Right kidney (tissue), 9 donors: ENCODE results near the gene RPAIN.

Source experiments
- DNase-seq: peaks from one replicate; pipeline ENCODE4 v3.0.0-alpha.2; 2016
- long read RNA-seq, 8 donors: transcript quantifications; one replicate each; lab custom pipeline, GENCODE V29; 2026

The RPAIN gene, protein sequence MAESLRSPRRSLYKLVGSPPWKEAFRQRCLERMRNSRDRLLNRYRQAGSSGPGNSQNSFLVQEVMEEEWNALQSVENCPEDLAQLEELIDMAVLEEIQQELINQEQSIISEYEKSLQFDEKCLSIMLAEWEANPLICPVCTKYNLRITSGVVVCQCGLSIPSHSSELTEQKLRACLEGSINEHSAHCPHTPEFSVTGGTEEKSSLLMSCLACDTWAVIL
- long read RNA-seq, donor 1, transcript RPAIN-205 (4 exons, 1,057 nt) = major isoform, 33 of 79 reads
- long read RNA-seq, donor 1, transcript RPAIN-203 (7 exons, 1,535 nt) = minor isoform, 19 of 79 reads
- long read RNA-seq, donor 1, transcript RPAIN-211 (3 exons, 597 nt) = minor isoform, 7 of 79 reads
- long read RNA-seq, donor 1, transcript RPAIN-202 (6 exons, 1,394 nt) = minor isoform, 6 of 79 reads
- long read RNA-seq, donor 1, partial matches to known transcripts = 0 of 79 reads
- long read RNA-seq, donor 1, other reads (novel, unspliced or antisense) = 0 of 79 reads
- long read RNA-seq, donor 2, transcript RPAIN-205 (4 exons, 1,057 nt) = major isoform, 12 of 46 reads
- long read RNA-seq, donor 2, transcript RPAIN-201 (5 exons, 815 nt) = minor isoform, 5 of 46 reads
- long read RNA-seq, donor 2, transcript RPAIN-209 (6 exons, 1,423 nt) = minor isoform, 6 of 46 reads
- long read RNA-seq, donor 2, transcript RPAIN-203 (7 exons, 1,535 nt) = minor isoform, 7 of 46 reads
- long read RNA-seq, donor 2, partial matches to known transcripts = 12 of 46 reads
- long read RNA-seq, donor 2, other reads (novel, unspliced or antisense) = 0 of 46 reads
- long read RNA-seq, donor 3, transcript RPAIN-205 (4 exons, 1,057 nt) = major isoform, 8 of 31 reads
- long read RNA-seq, donor 3, transcript RPAIN-203 (7 exons, 1,535 nt) = major isoform, 8 of 31 reads
- long read RNA-seq, donor 3, transcript RPAIN-211 (3 exons, 597 nt) = minor isoform, 5 of 31 reads
- long read RNA-seq, donor 3, partial matches to known transcripts = 0 of 31 reads
- long read RNA-seq, donor 3, other reads (novel, unspliced or antisense) = 0 of 31 reads
- long read RNA-seq, donor 4, transcript RPAIN-211 (3 exons, 597 nt) = minor isoform, 9 of 38 reads
- long read RNA-seq, donor 4, transcript RPAIN-203 (7 exons, 1,535 nt) = major isoform, 13 of 38 reads
- long read RNA-seq, donor 4, transcript RPAIN-205 (4 exons, 1,057 nt) = minor isoform, 8 of 38 reads
- long read RNA-seq, donor 4, partial matches to known transcripts = 0 of 38 reads
- long read RNA-seq, donor 4, other reads (novel, unspliced or antisense) = 0 of 38 reads
- long read RNA-seq, donor 5, transcript RPAIN-209 (6 exons, 1,423 nt) = minor isoform, 7 of 387 reads
- long read RNA-seq, donor 5, transcript RPAIN-202 (6 exons, 1,394 nt) = minor isoform, 10 of 387 reads
- long read RNA-seq, donor 5, transcript RPAIN-203 (7 exons, 1,535 nt) = minor isoform, 12 of 387 reads
- long read RNA-seq, donor 5, transcript RPAIN-205 (4 exons, 1,057 nt) = major isoform, 14 of 387 reads
- long read RNA-seq, donor 5, partial matches to known transcripts = 129 of 387 reads
- long read RNA-seq, donor 5, other reads (novel, unspliced or antisense) = 193 of 387 reads
- long read RNA-seq, donor 6, transcript RPAIN-203 (7 exons, 1,535 nt) = minor isoform, 13 of 55 reads
- long read RNA-seq, donor 6, transcript RPAIN-205 (4 exons, 1,057 nt) = major isoform, 21 of 55 reads
- long read RNA-seq, donor 6, transcript RPAIN-211 (3 exons, 597 nt) = minor isoform, 6 of 55 reads
- long read RNA-seq, donor 6, partial matches to known transcripts = 0 of 55 reads
- long read RNA-seq, donor 6, other reads (novel, unspliced or antisense) = 0 of 55 reads
- long read RNA-seq, donor 7 = 0 reads
- long read RNA-seq, donor 8, transcript RPAIN-211 (3 exons, 597 nt) = minor isoform, 7 of 42 reads
- long read RNA-seq, donor 8, transcript RPAIN-203 (7 exons, 1,535 nt) = minor isoform, 9 of 42 reads
- long read RNA-seq, donor 8, transcript RPAIN-205 (4 exons, 1,057 nt) = major isoform, 16 of 42 reads
- long read RNA-seq, donor 8, partial matches to known transcripts = 0 of 42 reads
- long read RNA-seq, donor 8, other reads (novel, unspliced or antisense) = 0 of 42 reads

- DNase-seq = peak; percentile 95
Observed at GRCh38 chr17:5419959-5420653, at the start of gene RPAIN. RPAIN (plus strand) TSS chr17:5420182; CDS start chr17:5420211, 29 bp downstream.

- no peak for DNase-seq
Observed at GRCh38 chr17:5370411-5370810, 49.6 kb upstream of the RPAIN start.

GRCh38 chr17:5373112-5373511 lies 46.9 kb upstream of the RPAIN start:
- no peak for DNase-seq

DNA sequence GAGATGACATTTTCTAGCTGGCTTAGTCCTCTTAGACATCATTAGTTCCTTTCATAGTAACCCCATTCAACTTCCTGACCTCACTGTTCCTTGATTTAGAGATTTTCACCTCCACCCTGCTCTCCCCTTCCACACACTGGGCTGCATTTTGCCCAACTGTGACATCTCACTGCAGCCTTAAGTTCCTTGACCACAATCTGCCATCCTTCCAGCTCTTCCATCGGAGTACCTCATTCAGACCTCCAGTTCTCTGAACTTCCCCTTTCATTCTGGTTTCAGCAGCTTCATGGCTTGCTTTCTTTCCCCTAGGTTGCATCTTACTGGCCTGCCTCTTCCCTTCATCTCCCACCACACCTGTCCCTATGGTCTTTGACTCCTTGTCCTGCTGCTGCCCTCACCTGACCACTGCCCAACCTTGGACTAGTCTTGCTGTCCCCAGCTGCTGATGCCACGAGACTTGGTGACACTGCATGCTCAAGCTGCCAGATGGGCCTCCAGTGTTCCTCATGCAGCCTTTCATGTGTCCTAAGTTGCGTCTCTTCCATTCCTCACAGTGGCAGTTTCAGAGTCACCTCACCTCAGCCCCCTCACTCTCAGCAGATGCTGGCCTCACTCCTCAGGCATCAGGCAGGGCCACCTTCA lies 41.3 kb upstream of the RPAIN start:
- DNase-seq = no peak

DNA sequence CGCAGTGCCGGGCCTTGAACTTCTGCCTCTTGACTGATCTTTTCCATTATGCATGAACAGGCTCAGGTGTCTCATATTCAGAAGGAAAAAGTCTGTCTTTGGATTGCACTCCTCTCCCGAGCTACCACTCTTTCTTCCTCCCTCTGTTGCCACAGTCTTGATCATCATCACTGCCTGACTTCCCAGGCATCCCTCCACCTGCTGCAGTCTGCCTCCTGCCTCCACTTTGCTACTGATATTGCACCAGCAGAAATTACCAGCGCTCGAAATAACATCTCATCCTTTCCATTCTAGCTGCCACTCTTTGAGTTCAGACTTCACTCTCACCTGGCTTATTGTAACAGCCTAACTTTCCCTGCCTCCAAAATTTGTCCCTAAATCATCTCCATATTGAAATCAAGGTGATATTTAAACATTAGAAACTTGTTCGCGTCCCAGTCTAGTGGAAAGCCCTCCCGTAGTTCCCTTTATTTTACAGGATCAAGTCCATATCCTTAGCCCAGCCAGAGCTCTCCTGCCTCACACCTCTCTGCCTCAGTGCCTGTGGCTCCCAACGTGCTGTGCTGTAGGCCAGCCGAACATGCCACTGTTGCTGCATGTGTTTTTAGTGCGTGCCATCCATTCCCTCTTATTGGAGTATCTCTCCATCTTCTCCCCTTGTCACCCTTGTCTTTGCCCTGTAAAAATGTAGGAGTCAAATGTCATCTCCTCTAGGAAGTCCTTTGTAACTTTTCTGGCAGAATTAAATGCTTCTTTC lies 40.5 kb upstream of the RPAIN start:
- no peak for DNase-seq

- no peak for DNase-seq
Observed at GRCh38 chr17:5380491-5381135, 39.4 kb upstream of the RPAIN start.

DNA sequence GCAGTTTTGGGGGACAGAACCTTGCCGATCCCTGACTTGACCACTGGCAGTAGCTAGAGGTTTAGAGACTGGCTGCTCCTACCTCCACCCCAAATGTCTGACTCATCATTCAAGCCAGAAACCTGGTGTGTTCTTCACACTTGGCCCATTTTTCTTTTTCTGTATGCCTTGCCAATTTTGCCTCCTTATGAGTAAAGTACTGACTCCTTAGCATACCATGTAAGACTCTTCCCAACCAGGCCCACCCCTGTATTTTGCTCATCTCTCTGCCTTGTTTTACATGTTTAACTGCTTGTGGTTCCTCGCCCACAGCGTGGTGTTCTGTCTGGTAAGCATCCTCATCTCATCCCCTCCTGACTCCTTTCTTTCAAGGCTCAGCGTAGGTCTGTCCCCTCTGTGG lies 38.4 kb upstream of the RPAIN start:
- no peak for DNase-seq

DNA sequence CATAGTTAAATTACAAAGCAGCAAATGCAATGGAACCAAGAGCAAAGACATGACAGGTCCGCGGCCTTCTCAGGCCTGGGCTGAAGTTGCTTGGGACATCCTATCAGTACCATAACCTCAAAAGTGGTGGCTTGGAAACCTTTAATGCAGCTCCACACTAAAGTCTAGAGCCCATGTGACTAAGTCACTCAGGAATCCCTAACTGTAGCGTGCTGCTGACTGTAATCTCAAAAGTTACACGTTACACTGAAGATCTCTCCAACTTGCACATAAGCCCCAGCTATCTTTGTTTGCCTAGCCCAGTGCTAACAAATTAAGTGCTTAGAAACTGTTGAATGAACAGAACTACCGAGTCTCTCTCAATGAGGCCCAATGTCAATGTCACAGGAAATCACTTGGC lies 28.3 kb upstream of the RPAIN start:
- no peak for DNase-seq

GRCh38 chr17:5396612-5397011 lies 23.4 kb upstream of the RPAIN start:
- DNase-seq = no peak

DNA sequence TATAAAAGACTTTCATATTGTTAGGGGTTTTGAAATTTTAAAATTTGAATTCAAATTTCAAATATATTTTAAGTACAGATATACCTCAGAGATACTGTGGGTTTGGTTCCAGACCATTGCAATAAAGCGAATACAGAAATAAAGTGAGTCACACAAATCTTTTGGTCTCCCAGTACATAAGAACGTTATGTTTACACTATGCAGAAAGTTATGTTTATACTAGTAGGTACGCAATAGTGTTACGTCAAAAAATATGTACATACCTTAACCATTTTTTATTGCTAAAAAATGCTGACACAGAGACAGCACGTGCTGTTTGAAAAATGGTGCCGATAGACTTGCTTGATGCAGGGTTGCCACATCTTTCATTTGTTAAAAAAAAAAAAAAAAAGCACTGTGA lies 20.2 kb upstream of the RPAIN start:
- DNase-seq = no peak

GRCh38 chr17:5405400-5405799 lies 14.6 kb upstream of the RPAIN start:
- DNase-seq = no peak

- no peak for DNase-seq
Observed at GRCh38 chr17:5408186-5408585, 11.8 kb upstream of the RPAIN start.

GRCh38 chr17:5410594-5411272 lies 9.2 kb upstream of the RPAIN start:
- DNase-seq = no peak

DNA sequence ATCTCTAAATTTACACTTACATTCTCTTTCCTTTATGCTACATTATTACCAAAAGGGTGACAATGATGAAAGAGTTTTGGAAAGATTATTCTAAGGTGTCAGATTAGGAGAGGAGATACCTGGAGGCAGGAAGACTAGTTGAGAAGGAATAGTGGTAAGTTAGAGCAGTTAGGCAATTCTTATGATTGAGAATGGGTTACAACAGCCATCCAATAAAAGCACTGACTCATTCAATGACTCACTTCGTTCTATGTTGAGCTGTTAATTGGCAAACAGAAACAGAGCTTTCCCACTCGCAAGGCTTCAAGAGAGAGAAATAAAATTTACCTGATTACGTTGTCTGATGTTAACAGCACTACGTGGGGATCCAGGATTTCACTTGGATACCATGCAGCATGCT lies 6.3 kb upstream of the RPAIN start:
- no peak for DNase-seq

- no peak for DNase-seq
Observed at GRCh38 chr17:5416901-5417300, 3.1 kb upstream of the RPAIN start.

DNA sequence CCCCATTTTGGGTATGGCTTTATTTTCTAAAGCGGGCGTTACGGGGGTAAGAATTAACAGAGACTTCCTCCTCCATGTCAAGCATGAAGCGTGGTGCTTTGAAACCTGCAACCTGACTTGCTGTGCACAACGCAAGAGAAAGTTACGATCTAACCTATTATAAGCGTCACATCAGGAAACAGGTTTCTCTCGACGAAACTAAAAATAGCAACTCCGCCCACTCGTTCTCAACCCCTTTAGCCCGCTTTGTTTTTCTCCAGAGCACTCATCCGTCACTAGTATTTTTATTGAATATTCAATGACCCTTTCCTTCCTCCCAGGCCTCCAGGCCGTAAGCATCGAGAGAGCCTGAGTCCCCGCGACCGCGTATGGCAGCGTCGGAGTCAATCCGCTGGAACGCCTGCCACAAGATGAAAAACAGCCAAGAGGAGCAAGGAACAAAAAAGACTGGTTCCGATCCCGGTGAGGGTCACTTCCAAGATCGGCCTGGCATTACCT lies 1.1 kb upstream of the RPAIN start:
- DNase-seq = no peak

DNA sequence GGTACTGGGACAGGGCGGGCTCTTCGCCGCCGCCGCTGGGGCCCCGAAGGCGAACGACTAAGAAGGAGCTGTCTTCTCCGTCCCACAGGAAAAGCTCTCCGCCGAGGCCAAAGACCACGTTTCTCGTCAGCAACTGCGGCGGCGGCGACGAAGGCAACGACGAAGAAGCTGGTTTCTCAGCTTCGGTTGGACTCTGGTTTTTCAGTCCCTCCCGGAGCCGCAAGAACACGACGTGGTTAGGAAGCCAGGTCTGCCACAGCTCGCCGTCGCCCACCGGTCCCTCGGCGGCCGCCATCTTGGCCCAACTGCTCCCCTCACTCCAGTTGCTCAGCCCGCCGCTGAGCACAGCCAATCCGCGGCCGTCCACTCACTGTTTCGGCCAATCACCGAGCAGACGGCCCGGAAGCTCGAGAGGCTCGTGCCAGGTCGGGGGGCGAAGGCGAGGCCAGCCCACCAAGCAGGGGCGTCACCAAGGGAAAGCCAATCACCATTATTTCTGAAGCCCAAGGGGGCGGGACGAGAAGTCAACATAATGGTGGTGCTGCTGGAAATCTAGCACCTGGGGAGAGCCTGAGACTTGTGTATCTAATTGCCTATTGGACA lies 525 bp upstream of the RPAIN start, which contains the start of gene NUP88:
Gene NUP88 (minus strand): TSS at position 307 of the 603 bp plus-strand sequence. CDS start 12 bp downstream, at position 295.
- peak; percentile 95 for DNase-seq
